NCI-H524 treated with DMSO at 0.1 percent for 48 hours (cell line): ENCODE data around the gene NOS1AP.
"Not testable (repeated sequence)": the region's sequence is repeated elsewhere in the genome, so short reads cannot be mapped to it uniquely, and the experiment has no call there.

ENCODE experiments used
- DNase-seq: peaks from one replicate; lab custom pipeline; 2025; lab: John Stamatoyannopoulos, UW

The NOS1AP gene

DNA sequence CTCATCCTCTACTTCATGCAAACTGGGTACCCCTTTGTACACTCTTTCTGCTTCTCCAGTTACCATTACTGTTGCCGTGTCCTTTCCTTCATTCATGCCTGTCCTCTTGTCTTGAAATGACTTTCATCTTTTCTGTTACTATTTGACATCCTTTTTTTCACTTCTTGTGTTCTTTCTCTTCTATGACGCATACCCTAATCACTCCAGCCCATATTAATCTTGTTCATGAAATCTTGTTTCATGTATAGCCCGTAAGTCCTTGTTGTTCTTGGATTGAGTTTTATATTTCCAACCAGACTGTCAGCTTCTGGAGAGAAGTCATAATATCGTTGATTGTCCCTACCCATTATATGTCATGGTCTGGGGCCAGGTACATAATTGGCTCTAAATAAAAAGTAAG lies 126.1 kb downstream of the NOS1AP start:
- no peak for DNase-seq

DNA sequence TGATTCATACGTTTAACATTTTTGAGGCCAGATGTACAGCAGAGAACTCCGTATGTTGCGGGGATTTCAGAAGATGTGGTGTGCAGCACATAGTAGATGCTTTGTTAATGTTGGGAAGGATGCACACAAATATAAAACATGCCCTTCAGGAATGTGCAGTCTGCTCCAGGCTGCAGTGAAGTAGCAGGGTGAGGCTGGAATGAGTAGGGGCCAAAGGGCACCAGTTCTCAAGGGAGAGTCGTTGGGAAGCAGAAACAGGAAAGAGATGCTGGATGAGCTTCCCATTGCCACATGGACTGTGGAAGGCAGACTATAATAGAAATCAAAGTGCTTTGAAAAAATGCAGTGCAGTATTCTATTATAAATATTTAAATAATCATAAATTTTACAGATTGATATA lies 126.9 kb downstream of the NOS1AP start:
- DNase-seq: no peak

DNA sequence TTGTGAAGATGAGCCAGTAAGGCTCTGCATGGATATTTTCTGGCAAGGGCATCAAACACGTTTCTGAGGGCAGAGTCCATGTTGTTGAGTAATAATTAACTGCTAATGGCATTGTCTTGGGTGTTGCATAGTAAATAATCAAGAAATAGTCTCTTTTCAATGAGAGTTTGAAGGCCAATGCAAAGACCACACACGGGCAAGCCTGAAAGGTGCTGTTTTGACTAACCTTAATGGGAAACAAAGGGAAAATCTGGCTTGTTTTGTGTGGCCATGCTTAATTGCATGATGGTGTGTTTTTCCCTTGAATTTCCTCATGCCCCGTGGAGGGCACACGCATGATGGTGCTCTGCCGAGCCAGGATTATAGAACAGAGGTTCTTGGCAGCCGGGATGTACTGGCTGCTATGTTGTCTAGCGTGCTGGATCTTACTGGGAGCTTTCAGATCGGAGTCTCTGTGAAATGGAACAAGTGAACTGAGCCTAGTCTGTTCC lies 127.6 kb downstream of the NOS1AP start:
- DNase-seq: no peak

DNA sequence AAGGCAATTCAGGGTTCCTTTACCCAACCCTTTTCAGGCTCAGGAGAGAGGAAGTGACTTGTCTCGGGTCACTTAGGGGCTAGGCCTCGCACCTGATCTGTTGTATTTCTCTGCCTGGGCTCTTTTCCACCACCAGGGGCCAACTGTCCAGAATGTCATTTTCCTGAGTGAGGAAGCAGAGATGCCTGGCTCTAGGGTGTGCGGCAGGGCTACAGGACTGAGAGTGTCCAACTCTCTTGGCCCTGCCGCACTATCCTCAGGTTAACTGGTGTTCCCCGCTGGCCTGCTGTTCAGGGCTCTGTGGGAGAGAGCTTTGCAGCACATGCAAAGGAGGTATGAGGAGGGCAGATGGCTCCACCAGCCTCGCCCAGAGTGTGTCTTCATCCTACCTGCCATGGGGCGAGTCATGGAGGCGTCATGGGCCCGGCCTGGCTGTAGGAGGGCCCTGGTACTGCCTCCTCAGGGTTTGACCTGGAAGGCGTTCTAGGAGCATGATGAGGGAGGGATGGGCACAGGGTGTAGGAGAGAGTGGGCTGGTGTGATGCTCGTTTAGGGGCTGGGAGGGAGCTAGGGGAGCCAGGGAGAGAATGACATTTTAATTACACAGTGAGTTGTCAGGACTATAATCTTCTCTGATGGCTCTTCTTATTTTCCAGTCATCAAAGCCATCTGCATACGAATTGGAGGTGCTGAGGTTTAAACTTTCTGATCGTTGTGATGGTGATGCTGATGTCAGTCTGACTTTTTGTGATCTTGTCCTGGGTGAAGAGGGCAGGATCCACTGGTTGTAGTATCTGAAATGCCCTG lies 128.3 kb downstream of the NOS1AP start:
- no peak for DNase-seq

DNA sequence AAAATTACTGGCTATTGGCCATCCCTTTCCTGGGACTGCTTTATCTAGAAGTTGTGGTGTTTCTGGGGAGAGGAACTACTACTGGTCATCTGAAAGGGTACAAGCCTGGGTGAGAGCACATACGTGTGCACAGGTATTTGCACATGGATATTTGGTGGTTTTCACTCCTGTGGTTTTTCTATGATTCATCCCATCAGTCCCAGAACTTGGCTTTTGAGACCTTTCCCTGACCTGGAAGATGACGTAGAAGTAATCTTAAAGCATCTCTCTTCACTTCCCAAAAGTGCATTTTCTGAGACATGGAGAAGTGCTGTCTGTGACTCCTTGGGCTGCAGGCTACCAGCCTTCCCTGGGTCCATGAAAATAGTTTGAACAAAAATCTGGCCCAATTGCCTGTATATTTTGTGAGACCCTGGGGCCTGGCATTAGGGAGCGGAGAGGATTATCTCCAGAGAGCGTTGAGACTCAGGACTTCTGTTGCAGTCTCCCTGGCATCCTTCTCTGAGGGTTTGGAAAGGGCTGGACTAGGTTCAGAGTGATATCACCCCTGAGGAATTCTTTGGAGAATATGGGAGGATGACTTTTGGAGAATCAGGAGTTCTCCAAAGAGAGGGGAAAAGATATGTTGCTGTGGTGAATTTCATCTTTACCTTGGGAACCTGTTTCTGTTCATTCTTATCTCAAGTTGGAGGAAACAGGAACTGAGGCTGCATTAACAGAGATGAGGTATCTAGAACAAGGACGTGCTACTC lies 130.8 kb downstream of the NOS1AP start:
- no peak for DNase-seq

DNA sequence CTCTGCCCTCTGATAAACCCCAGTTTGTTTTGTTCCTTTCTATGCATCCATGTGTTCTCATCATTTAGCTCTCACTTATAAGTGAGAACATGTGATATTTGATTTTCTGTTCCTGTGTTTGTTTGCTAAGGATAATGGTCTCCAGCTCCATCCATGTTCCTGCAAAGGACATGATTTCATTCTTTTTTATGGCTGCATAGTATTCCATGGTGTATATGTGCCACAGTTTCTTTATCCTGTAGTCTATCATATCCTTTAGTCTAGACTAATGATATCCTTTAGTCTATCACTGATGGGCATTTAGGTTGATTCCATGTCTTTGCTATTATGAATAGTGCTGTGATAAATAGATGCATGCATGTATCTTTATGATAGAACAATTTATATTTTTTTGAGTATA lies 131.6 kb downstream of the NOS1AP start:
- not testable (repeated sequence) for DNase-seq

DNA sequence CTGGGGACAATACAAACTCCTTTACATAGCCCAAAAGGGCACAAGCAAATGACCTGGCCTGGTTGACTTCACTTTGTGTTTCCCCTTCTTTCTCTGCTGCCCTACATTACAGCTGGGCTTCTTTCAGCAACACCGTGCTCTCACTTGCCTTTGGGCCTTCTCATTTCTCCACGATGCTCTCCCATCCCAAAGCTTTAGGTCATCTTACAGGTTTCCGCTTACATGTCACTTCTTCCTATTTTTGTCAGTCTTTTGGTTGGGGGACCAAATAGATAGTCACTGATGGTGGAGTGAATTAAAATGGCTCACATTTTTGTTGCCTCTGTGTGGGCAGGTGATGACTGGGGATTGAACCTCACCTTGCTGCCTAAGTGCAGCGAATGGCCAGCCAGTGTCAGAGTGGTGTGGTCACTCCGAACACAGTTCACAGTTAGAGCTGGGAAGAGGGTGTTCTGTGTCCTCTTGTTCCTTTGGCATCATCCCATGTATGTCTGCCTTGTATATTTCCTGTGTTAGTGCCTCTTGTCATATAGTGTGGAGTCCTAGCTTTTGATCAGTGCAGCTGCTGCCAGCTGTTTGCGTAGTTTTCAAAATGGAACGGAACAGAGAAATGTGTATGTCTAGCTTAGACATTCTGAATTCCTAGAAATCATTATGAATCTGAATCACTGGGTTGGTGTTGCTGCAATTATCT lies 134.8 kb downstream of the NOS1AP start:
- no peak for DNase-seq

DNA sequence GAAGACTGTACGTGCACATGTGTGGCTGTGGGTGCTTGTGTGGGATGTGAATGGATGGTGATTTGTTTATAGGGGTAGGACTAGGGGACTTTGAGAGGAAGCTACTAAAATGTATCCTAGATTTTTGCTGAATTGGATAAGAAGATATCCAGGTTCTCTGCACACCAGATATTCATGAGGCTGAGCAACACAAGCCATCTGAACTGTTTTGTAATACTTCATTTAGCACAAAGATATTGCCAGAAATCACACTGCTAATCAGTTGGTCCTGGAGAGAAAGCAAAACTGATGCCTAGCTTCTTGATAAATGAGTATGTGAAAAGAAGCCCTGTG lies 135.3 kb downstream of the NOS1AP start:
- DNase-seq: no peak

DNA sequence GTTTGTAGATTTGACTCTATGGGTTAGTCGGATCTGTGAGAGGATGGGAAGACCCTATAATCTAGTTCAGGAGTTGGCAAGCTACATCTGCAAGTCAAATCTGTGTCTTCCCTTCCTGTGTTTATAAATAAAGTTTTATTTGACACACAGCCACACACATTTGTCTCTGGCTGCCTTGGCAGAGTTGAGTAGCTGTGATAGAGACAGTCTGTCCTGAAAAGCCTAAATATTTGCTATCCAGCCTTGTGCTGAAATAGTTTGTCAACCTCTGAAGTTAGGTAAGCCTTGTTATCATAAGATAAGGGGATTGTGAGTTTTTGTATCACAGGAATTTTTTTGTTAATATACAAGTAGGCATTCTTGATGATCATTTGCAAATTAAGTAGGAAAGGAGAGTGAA lies 136.8 kb downstream of the NOS1AP start:
- DNase-seq: no peak

DNA sequence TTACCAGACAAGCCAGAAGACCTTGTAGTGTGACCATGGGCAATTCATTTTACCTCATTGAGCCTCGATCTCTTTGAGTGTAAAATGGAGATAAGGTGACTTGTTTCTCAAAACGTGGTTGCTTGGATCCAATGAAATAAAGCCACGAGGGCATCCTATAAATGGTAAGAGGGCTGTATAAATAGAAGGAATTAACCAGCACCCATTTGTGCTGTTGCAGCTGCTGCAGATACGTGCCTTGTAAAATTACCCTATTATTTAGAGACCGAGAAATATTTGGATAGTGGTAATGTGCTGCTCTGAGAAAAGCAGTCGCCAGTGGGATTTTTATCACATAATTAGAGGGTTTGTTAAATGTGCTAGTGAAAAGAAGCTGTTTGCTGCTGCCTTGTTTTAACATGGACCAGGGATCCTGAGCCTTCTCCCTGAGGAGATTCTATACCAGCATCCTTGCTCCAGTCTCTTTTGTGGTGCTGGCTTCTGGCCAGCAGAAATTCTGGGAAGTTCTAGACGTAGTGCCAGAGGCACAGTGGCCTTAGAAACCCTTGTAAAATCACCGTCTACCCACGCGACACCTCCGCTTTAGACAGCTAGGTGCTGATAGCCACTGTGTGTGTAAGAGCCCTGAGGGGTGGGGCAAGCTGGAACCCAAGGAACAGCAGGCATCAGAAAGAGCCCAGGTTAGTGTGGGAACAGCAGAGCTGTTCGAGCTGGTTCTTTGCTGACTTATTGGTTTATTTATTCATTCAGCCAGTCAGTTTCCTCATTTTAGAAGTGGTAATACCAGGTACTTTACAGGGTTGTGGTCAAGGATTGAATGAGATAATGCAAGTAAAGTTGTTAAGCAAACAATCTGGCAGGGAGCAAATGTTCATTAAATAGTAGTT lies 137.5 kb downstream of the NOS1AP start:
- DNase-seq: no peak

DNA sequence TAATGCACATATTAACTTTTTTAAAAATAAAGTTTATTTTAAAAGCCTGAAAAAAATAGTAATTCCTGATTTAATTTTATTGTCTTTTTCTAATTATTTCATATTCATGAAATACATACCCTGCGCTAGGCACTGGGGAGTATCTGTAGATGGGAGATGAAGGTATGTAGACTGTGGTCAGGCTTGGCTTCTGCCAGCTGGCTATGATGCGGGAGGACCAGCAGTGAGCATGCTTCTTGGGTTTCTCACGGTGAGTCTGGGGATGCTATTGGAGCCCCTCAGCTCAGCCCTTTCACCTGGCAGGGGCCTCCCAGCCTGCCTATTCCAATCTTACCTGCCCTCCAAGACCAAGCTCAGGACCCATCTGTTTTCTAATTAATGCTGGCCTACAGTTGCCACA lies 138.4 kb downstream of the NOS1AP start:
- no peak for DNase-seq

DNA sequence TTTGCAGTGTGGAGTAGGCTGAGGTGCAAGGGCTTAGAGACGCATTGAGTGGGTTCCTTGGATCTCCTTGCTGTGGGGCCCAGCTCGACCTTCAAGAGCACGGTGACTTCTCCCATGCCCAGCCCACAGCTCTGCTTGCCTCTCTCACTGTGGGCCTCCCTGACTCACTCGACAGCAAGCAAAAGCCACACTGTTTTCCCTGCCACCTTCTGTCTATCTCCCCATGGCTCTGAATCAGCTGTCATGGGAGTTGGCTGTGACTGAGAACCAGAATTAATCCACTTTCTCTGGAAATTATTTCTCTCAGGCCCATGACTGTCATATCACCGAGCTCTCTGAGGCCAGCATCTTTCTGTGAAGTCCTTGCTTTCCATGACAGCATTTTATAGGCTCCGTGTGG lies 140.7 kb downstream of the NOS1AP start:
- DNase-seq: no peak

DNA sequence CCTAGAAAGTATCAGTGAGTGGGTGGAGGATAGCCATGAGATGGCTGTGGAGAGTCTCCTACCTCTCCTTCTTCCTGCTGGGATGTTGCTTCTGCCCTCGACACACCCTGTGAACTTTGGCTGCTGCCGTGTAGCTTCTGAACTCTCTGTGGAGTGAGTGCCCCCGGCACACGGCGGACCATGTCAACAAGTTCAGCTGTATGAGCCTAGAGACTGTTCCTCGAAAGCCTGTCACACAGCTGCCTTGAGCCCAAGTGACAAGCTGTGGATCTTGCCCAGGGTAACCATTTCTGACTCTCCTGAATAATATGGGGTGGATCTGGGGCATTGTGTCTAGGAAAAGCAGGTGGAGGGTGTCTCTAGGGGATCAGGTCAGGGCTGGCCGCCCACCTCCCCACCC lies 143.2 kb downstream of the NOS1AP start:
- DNase-seq: no peak

DNA sequence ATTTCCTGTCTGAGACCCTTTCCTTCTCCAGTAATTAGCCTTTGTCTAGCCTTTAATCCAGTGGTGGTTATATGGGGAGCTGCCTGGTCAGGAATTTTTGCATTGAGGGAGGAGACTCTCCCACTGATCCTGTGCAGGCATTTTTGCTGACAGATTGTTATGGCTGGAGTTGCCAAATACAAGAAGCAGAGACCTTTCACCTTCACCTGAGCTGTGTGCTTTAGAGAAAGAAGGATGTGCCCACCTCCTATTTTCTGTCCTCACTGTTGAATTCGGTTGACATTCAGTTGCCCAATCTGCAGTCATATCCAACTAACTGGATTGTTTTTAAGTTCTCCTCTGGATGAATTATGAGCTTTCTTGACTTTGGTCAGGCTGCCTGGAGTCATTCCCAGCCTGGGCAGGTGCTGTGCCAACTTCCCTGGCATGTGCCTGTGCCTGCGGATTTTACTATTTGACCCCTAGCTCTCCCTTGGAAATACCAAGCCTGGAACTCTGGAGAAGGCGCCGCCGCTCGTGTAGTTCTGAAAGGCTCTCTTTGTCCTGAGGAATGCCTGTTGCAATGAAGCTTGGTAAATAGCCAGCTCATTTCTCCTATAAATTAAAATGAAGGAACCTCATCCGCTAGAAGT lies 143.9 kb downstream of the NOS1AP start:
- DNase-seq: no peak

DNA sequence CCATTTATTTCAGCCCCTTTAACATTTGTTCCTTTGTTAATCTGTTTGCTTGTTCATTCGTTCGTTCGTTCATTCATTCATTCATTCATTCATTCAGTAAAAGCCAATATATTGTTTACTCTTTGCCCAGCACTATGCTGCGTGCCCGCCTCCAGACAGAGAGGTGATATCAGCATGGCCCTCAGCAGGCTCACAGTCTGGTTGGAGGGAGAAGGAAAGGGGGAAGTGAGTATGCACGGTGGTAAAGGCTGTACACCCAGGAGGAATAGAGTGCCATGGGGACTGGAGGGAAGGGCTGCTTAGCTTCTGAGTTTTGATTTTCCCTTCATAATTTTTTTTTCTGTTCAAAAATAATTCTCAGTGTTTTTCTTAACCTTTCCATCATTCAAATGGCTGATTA lies 144.7 kb downstream of the NOS1AP start:
- no peak for DNase-seq

DNA sequence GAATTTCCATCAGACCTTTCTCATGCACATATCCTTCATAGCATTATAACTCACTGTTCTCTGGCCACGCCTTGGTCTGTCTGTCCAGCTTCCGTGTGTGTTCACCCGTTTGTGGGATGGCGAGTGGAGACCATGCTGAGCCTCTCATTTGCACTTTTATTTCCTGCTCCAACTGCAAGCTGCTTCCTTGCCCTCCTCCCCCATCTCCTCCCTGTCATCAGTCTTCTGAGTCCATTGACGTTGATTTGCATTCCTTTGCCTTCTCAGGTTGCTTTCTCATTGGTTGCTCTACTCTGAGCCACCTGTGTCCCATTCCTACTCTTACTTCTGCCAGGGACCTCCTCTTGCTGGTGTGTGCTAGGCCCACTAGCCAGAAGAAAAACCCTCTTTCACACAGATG lies 146.4 kb downstream of the NOS1AP start:
- no peak for DNase-seq

DNA sequence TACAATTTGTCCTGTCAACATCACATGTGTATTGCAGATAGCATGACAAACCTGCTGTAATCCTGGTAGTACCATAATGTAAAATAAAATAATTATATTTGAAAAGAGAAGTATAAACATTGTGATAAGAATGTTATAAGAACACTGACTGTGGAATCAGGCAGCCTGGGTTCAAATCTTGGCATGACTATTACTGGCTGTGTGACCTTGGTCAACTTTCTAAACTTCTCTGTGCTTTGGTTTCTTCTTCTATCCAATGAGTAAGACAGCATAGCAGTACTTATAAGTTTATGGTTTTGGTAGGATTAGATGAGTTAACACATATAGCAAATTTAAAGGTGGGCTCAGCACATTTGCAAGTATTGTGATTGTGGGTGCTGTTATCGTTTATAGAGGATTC lies 147.1 kb downstream of the NOS1AP start:
- no peak for DNase-seq

DNA sequence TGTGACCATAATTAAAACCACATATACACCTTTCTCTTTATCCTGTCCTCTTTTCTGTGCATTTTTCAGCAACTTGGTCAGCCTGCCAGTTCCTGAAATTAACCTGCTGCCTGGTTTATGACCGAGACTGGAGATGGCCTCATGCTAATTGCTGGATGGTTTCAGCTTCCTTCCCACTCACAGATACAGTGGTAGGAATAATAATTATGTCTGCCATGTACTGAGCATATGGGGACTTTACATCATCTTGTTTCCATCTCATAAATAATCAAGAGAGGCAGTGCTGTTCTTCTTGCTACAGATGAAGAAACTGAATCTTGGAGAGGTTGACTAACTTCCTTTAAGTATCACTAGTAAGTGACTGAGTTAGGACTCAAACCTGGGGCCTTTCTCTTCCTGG lies 148.2 kb downstream of the NOS1AP start:
- peak; percentile 16 for DNase-seq

DNA sequence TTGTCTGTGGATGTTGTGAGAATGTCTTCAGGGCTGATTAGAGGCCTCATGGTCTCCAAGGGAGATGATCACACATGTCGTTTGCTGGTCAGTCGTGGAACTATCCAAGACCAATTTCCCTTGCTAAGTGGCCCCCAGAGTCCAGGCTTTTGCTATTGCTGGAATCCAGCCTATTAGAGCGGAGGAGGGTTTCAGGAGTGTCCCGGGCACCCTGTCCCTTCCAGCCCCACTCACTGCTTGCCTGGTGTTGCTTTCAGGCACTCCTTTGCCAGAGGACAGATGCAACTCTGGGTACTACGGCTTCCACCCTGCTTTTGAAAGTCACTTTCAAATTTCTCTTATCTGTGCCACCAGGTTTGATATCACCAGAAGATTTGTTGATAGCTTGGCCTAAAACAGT lies 149.1 kb downstream of the NOS1AP start:
- no peak for DNase-seq

DNA sequence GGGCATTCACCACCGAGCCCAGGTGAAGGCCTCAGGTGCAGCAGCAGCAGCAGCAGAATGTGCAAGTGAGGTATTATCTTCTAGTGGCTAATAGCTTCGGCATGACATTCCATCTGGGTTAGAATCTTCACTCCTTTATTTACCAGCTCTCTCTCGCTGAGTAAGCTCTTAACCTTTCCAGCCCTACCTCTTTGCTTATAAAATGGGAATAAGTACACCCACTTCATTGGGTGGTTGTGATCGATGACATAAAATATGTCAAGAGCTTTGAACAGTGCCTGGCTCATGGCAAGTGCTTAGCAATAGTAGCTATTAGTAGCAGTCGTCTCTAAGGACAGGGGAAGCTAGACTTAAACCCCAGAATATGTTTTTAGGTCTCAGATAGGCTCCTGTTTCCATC lies 149.5 kb downstream of the NOS1AP start:
- peak; percentile 32 for DNase-seq

DNA sequence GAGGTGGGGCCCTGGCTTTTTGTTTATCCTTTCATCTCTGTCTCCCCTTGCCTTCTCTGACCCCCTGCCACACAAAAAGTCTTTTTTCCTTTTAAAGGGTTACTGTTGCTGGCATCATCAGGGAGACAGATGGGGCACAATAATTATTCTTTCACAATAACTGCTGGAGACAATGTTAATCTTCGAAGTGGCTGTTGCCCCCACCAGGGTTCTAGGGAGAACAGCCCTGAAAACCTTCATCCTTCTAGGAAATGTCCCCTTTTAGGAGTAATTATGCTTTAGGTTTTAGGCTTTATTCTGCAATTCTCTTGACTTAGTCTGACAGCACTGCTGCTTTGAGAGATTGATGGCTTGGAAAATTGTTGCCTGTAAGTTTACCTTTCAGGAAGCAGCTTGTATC lies 150.0 kb downstream of the NOS1AP start:
- peak; percentile 36 for DNase-seq
